Naive thymus-derived CD4-positive, alpha-beta T cell (primary cell): ENCODE data around the gene MAT2A. TPM values are rescaled to one million over a fixed set of nuclear protein-coding genes. Genes with fewer than 3 reads are reported as not detected.

ENCODE experiments used
- ATAC-seq: fragments of 150-1000 bp; cut with Tn5 transposase; 2 replicates; pipeline ENCODE4 v1.10.0; 2021; ENCODE audit warnings: mild to moderate bottlenecking, moderate library complexity
- CTCF ChIA-PET: fragments of 350-600 bp; sonication (Branson Sonifier 250); formaldehyde crosslinking; loops from one replicate; lab custom pipeline; 2021; ENCODE audit warnings: antibody characterized with exemption; lab: Charles Lee
- POLR2A ChIA-PET: fragments of 350-600 bp; sonication (Branson Sonifier 250); formaldehyde crosslinking; loops from one replicate; lab custom pipeline; 2021; ENCODE audit warnings: antibody characterized with exemption, inconsistent platforms; lab: Charles Lee
- DNase-seq, 9 donors: peaks; one replicate each; pipeline versions ENCODE4 v3.0.0 to v3.0.0-alpha.2; 2020 to 2022; ENCODE audit warnings: mixed read lengths in 1 of 9
- H3K27ac ChIP-seq: one replicate; pipeline ENCODE4 v1.7.0; 2013; ENCODE audit warnings: mild to moderate bottlenecking, low read depth, low read length, moderate library complexity
- H3K27me3 ChIP-seq, 2 donors: one replicate each; pipeline ENCODE4 v1.7.0; 2013; ENCODE audit warnings: low read length in 2 of 2, mild to moderate bottlenecking in 2 of 2, moderate library complexity in 2 of 2; ENCODE audit not compliant: control insufficient read depth in 2 of 2, insufficient read depth in 2 of 2
- H3K36me3 ChIP-seq, 3 experiments: 1 replicate in 2 of 3; 2 replicates in 1 of 3; pipeline ENCODE4 v1.7.0; 2013; ENCODE audit warnings: low read length in 3 of 3, mild to moderate bottlenecking in 3 of 3, moderate library complexity in 1 of 3; ENCODE audit not compliant: insufficient read depth in 3 of 3, control insufficient read depth in 2 of 3
- H3K4me1 ChIP-seq, 2 donors: one replicate each; pipeline ENCODE4 v1.7.0; 2013; ENCODE audit warnings: low read length in 2 of 2, mild to moderate bottlenecking in 2 of 2, moderate library complexity in 1 of 2; ENCODE audit not compliant: control insufficient read depth in 2 of 2, insufficient read depth in 2 of 2
- H3K4me3 ChIP-seq: 2 replicates; pipeline ENCODE4 v1.7.0; 2013; ENCODE audit warnings: mild to moderate bottlenecking, low read length
- H3K9me3 ChIP-seq, 3 experiments: 1 replicate in 2 of 3; 2 replicates in 1 of 3; pipeline ENCODE4 v1.7.0; 2013; ENCODE audit warnings: low read length in 3 of 3; ENCODE audit not compliant: control insufficient read depth in 2 of 3
- H3K27ac Mint-ChIP-seq, 9 donors: one replicate each; pipeline ENCODE4 v1.8.0; 2020 to 2022; ENCODE audit warnings: mixed read lengths in 9 of 9, mild to moderate bottlenecking in 8 of 9, moderate library complexity in 5 of 9, inconsistent platforms in 2 of 9
- H3K27me3 Mint-ChIP-seq, 5 donors: one replicate each; pipeline ENCODE4 v1.8.0; 2021 to 2022; ENCODE audit warnings: mixed read lengths in 5 of 5, mild to moderate bottlenecking in 1 of 5
- H3K36me3 Mint-ChIP-seq, 5 donors: one replicate each; pipeline ENCODE4 v1.8.0; 2020 to 2022; ENCODE audit warnings: mixed read lengths in 5 of 5, mild to moderate bottlenecking in 3 of 5, inconsistent platforms in 1 of 5
- H3K4me1 Mint-ChIP-seq, 7 donors: one replicate each; pipeline ENCODE4 v1.8.0; 2020 to 2022; ENCODE audit warnings: mixed read lengths in 7 of 7, mild to moderate bottlenecking in 3 of 7, inconsistent platforms in 1 of 7
- H3K4me3 Mint-ChIP-seq, 10 donors: one replicate each; pipeline ENCODE4 v1.8.0; 2020 to 2022; ENCODE audit warnings: mild to moderate bottlenecking in 10 of 10, mixed read lengths in 10 of 10, moderate library complexity in 6 of 10, inconsistent platforms in 2 of 10
- H3K9me3 Mint-ChIP-seq, 11 donors: one replicate each; pipeline ENCODE4 v1.8.0; 2020 to 2022; ENCODE audit warnings: mixed read lengths in 11 of 11, mild to moderate bottlenecking in 4 of 11, inconsistent platforms in 1 of 11, moderate library complexity in 1 of 11
- intact Hi-C, 2 donors: fragments of 100-400 bp; cut with micrococcal nuclease; formaldehyde crosslinking; loops; one replicate each; pipeline ENCODE4 v1.15.1; 2023
- polyA plus RNA-seq, 2 donors: library from polyadenylated mRNA; unstranded; fragments of 300-500 nt; fragmentation: Illumina TruSeq; gene quantifications; one replicate each; pipeline ENCODE4 v1.2.3, GENCODE V29; 2021
- total RNA-seq, 6 experiments: library from RNA in 5 of 6; stranded (reverse) in 5 of 6; gene quantifications; 1 replicate in 5 of 6; 2 replicates in 1 of 6; pipeline ENCODE4 v1.2.3 and lab custom pipeline; 2021 to 2026

MAT2A gene
- total and polyA plus RNA-seq, 7 experiments from 2014 or later = 79.8 to 268 (median 127) TPM

GRCh38 chr2:85593023-85593422 lies 54.1 kb downstream of the MAT2A start:
- Mint-ChIP-seq H3K27ac (peak overlapping the region in 5 of 9 donors; percentile 9 to 68 (median 60)), H3K36me3 (peaks cover 0 to 6% (median 0%) of the 10 kb centered on the region in 5 donors), H3K4me1 (peaks cover 29 to 60% (median 46%) of the 10 kb centered on the region in 7 donors), H3K9me3 (peaks cover 0 to 2% (median 0%) of the 10 kb centered on the region in 11 donors), H3K4me3 (peak overlapping the region in 1 of 10 donors; percentile 20), H3K27me3 (no peaks in the 10 kb centered on the region)
- ATAC-seq (no peak), DNase-seq (no peak)
- ChIA-PET CTCF (no interaction called here), POLR2A (interaction anchor here (1.1 to 5.3 kb wide), 3 partner anchors 8 to 32 kb away, joined by 3 to 85 read pairs (median 27); partner anchors contain the start of genes GGCX, USP39 and VAMP5)
- peaks cover 0 to 8% (median 0%) of the 10 kb centered on the region in 3 experiments for H3K36me3 ChIP-seq
- no peak overlapping the region for H3K27ac ChIP-seq
- H3K4me3 ChIP-seq = no peak overlapping the region
- H3K27me3 ChIP-seq = no peaks in the 10 kb centered on the region
- peaks cover 15 to 18% of the 10 kb centered on the region in 2 donors for H3K4me1 ChIP-seq
- intact Hi-C loops = no loop called here
- no peaks in the 10 kb centered on the region for H3K9me3 ChIP-seq

Other genes with a start within 250 kb of the MAT2A start
- gene TGOLN2, start 211.2 kb upstream of the MAT2A start, total RNA-seq = 100 to 1,000 TPM; 144 to 200 (median 178) TPM
- gene TGOLN2, start 211.2 kb upstream of the MAT2A start, polyA plus RNA-seq = 100 to 1,000 TPM in 1 of 2 donors, 10 to 100 TPM in 1; 75.7 to 107 TPM
- 10 to 100 TPM; 18.5 to 30.5 (median 20.2) TPM for gene RETSAT, start 184.6 kb upstream of the MAT2A start, total RNA-seq
- 10 to 100 TPM in 1 of 2 donors, 1 to 10 TPM in 1; 8.9 to 14.5 TPM for gene RETSAT, start 184.6 kb upstream of the MAT2A start, polyA plus RNA-seq
- gene ELMOD3, start 184.4 kb upstream of the MAT2A start, total RNA-seq = 10 to 100 TPM; 20.2 to 33.3 (median 21.7) TPM
- gene ELMOD3, start 184.4 kb upstream of the MAT2A start, polyA plus RNA-seq = 10 to 100 TPM in 1 of 2 donors, 1 to 10 TPM in 1; 9.4 to 13.3 TPM
- gene CAPG, start 128.8 kb upstream of the MAT2A start, total RNA-seq = 100 to 1,000 TPM in 2 of 5 experiments, 10 to 100 TPM in 3; 12.9 to 265 (median 29.7) TPM
- gene CAPG, start 128.8 kb upstream of the MAT2A start, polyA plus RNA-seq = 10 to 100 TPM; 34.3 to 36.4 TPM
- 1 to 10 TPM in 1 of 5 experiments, under 1 TPM in 2, not detected in 2; 0.48 to 1.1 (median 0.94) TPM for gene SH2D6, start 120.5 kb upstream of the MAT2A start, total RNA-seq
- gene SH2D6, start 120.5 kb upstream of the MAT2A start, polyA plus RNA-seq = not detected
- 10 to 100 TPM; 20.4 to 34.2 (median 26.3) TPM for gene GGCX, start 22.3 kb downstream of the MAT2A start, total RNA-seq
- gene GGCX, start 22.3 kb downstream of the MAT2A start, polyA plus RNA-seq = 10 to 100 TPM; 11.8 to 12.2 TPM
- gene VAMP8, start 38.4 kb downstream of the MAT2A start, total RNA-seq = 100 to 1,000 TPM in 2 of 5 experiments, 10 to 100 TPM in 3; 55.1 to 137 (median 83.2) TPM
- 100 to 1,000 TPM; 312 to 347 TPM for gene VAMP8, start 38.4 kb downstream of the MAT2A start, polyA plus RNA-seq
- gene VAMP5, start 45.3 kb downstream of the MAT2A start, total RNA-seq = 10 to 100 TPM; 25.6 to 73.8 (median 35.1) TPM
- gene VAMP5, start 45.3 kb downstream of the MAT2A start, polyA plus RNA-seq = 100 to 1,000 TPM; 115 to 121 TPM
- gene RNF181, start 56.6 kb downstream of the MAT2A start, total RNA-seq = 100 to 1,000 TPM in 1 of 5 experiments, 10 to 100 TPM in 4; 38.5 to 118 (median 61.4) TPM
- 100 to 1,000 TPM; 168 to 175 TPM for gene RNF181, start 56.6 kb downstream of the MAT2A start, polyA plus RNA-seq
- 10 to 100 TPM in 3 of 5 experiments, 1 to 10 TPM in 2; 5.1 to 17.8 (median 11.2) TPM for gene TMEM150A, start 63.5 kb downstream of the MAT2A start, total RNA-seq
- 10 to 100 TPM; 11.1 to 15.4 TPM for gene TMEM150A, start 63.5 kb downstream of the MAT2A start, polyA plus RNA-seq
- gene C2orf68, start 72.9 kb downstream of the MAT2A start, total RNA-seq = 10 to 100 TPM; 40.9 to 92.1 (median 51.6) TPM
- 10 to 100 TPM; 24.9 to 26.6 TPM for gene C2orf68, start 72.9 kb downstream of the MAT2A start, polyA plus RNA-seq
- gene USP39, start 77.0 kb downstream of the MAT2A start, total RNA-seq = 10 to 100 TPM; 43.1 to 76.1 (median 57.3) TPM
- gene USP39, start 77.0 kb downstream of the MAT2A start, polyA plus RNA-seq = 10 to 100 TPM; 63.7 to 83.6 TPM
- not detected for gene SFTPB, start 129.0 kb downstream of the MAT2A start, total RNA-seq
- not detected for gene SFTPB, start 129.0 kb downstream of the MAT2A start, polyA plus RNA-seq
- gene GNLY, start 155.2 kb downstream of the MAT2A start, total RNA-seq = 100 to 1,000 TPM in 2 of 5 experiments, 10 to 100 TPM in 1, 1 to 10 TPM in 2; 5.9 to 780 (median 84.7) TPM
- 10 to 100 TPM; 11.1 to 13.5 TPM for gene GNLY, start 155.2 kb downstream of the MAT2A start, polyA plus RNA-seq
- under 1 TPM in 2 of 5 experiments, not detected in 3; 0.42 to 0.73 TPM for gene ATOH8, start 214.8 kb downstream of the MAT2A start, total RNA-seq
- gene ATOH8, start 214.8 kb downstream of the MAT2A start, polyA plus RNA-seq = not detected